Endodermal cell (in vitro differentiated cells): ENCODE data around the gene SLC22A16. TPM values are rescaled to one million over a fixed set of nuclear protein-coding genes. Genes with fewer than 3 reads are reported as not detected.
A peak's percentile ranks its signal among the peaks of the same experiment; 100 is the strongest.

Experiments
- DNase-seq: peaks from one replicate; pipeline ENCODE4 v3.0.0-alpha.2; 2017
- H3K27ac ChIP-seq: 2 replicates; pipeline ENCODE4 v1.5.1; 2013; ENCODE audit warnings: mild to moderate bottlenecking, low read depth, low read length, moderate library complexity
- H3K27me3 ChIP-seq: 2 replicates; pipeline ENCODE4 v1.6.1; 2013; ENCODE audit warnings: mild to moderate bottlenecking, low read length, moderate library complexity; ENCODE audit not compliant: insufficient read depth, control insufficient read depth, poor library complexity, severe bottlenecking
- H3K36me3 ChIP-seq: 2 replicates; pipeline ENCODE4 v1.7.0; 2013; ENCODE audit warnings: mild to moderate bottlenecking, low read length, moderate library complexity; ENCODE audit not compliant: control insufficient read depth, insufficient read depth
- H3K4me1 ChIP-seq: one replicate; pipeline ENCODE4 v1.7.0; 2013; ENCODE audit warnings: low read length; ENCODE audit not compliant: control insufficient read depth, insufficient read depth
- H3K4me3 ChIP-seq: 2 replicates; pipeline ENCODE4 v1.5.1; 2013; ENCODE audit warnings: mild to moderate bottlenecking, low read length, moderate library complexity
- H3K9ac ChIP-seq: 2 replicates; pipeline ENCODE4 v1.6.1; 2013; ENCODE audit warnings: mild to moderate bottlenecking, low read length, moderate library complexity; ENCODE audit not compliant: poor library complexity, severe bottlenecking; ENCODE audit errors: extremely low read depth
- H3K9me3 ChIP-seq: 2 replicates; pipeline ENCODE4 v1.6.1; 2013; ENCODE audit warnings: mild to moderate bottlenecking, low read length, moderate library complexity; ENCODE audit not compliant: control insufficient read depth
- H3K27ac Mint-ChIP-seq: 2 replicates; pipeline ENCODE4 v1.8.0; 2020; ENCODE audit warnings: mixed read lengths
- H3K27me3 Mint-ChIP-seq: 2 replicates; pipeline ENCODE4 v1.8.0; 2021; ENCODE audit warnings: mild to moderate bottlenecking, mixed read lengths; ENCODE audit not compliant: insufficient read depth
- H3K36me3 Mint-ChIP-seq: 2 replicates; pipeline ENCODE4 v1.8.0; 2020; ENCODE audit warnings: low read depth, mixed read lengths
- H3K4me1 Mint-ChIP-seq: 2 replicates; pipeline ENCODE4 v1.8.0; 2020; ENCODE audit warnings: mixed read lengths
- H3K4me3 Mint-ChIP-seq: 2 replicates; pipeline ENCODE4 v1.8.0; 2020; ENCODE audit warnings: mild to moderate bottlenecking, moderate library complexity, mixed read lengths
- H3K9me3 Mint-ChIP-seq: 2 replicates; pipeline ENCODE4 v1.8.0; 2020; ENCODE audit warnings: mild to moderate bottlenecking, mixed read lengths
- CTCF ChIP-seq: fragments of 200-600 bp; sonication (generic); conservative IDR thresholded peaks from 2 replicates; pipeline ENCODE4 v1.5.0; 2021; ENCODE audit warnings: antibody characterized with exemption, mild to moderate bottlenecking
- WGBS, 2 experiments: methylation state at CpG; one replicate each; pipeline versions ENCODE4 v1.1.5 to v1.1.7; 2013; ENCODE audit warnings: missing lambda C conversion rate in 2 of 2, mixed read lengths in 1 of 2; ENCODE audit not compliant: insufficient coverage in 1 of 2, insufficient read length in 1 of 2; 5-methylcytosine and 5-hydroxymethylcytosine counted together
- total RNA-seq, 2 donors: library from RNA; stranded (reverse); fragmentation: NEBNext Ultra II Directional in 1 of 2; extraction: Animal tissue kit (Norgen Biotek cat#: 25700) in 1 of 2; gene quantifications; 2 replicates in 1 of 2; 3 replicates in 1 of 2; pipeline ENCODE4 v1.2.1, GENCODE V29; 2021

SLC22A16 gene
- total RNA-seq, 2 donors from 2014 or later, result not detected

- peaks cover 22% of the 10 kb centered on the region for H3K27me3 Mint-ChIP-seq
- WGBS, 2 experiments, result 69 to 72% methylated on average over 7 to 9 of the region's 9 CpGs
These were observed 97.9 kb downstream of the SLC22A16 start for GRCh38 chr6:110378552-110378951.

More at GRCh38 chr6:110378552-110378951, 97.9 kb downstream of the SLC22A16 start:
- Histone ChIP-seq H3K9ac (no peak overlapping the region), H3K27ac (no peak overlapping the region), H3K4me3 (no peak overlapping the region), H3K9me3 (no peaks in the 10 kb centered on the region), H3K36me3 (no peaks in the 10 kb centered on the region), H3K27me3 (no peaks in the 10 kb centered on the region), H3K4me1 (no peaks in the 10 kb centered on the region)
- peak; percentile 89 for DNase-seq
- H3K36me3 Mint-ChIP-seq, result no peaks in the 10 kb centered on the region
- H3K9me3 Mint-ChIP-seq, result peaks cover 5% of the 10 kb centered on the region
- TF ChIP-seq CTCF, result peak; percentile 63
- H3K4me3 Mint-ChIP-seq, result no peak overlapping the region
- no peak overlapping the region for H3K27ac Mint-ChIP-seq
- H3K4me1 Mint-ChIP-seq, result peaks cover 7% of the 10 kb centered on the region

Other genes starting within 250 kb of the SLC22A16 start
- gene METTL24, start 118.3 kb downstream of the SLC22A16 start, total RNA-seq, result 1 to 10 TPM in 1 of 2 donors, under 1 TPM in 1; 0.24 to 1.3 TPM
- gene DDO, start 61.0 kb downstream of the SLC22A16 start, total RNA-seq, result not detected